Right forelimb (tissue), 1 donor: Measurements from ENCODE around the gene RASSF3.

Experiments used
- DNase-seq: peaks from one replicate; pipeline ENCODE4 v3.0.0-alpha.2; 2018

The RASSF3 gene

DNA sequence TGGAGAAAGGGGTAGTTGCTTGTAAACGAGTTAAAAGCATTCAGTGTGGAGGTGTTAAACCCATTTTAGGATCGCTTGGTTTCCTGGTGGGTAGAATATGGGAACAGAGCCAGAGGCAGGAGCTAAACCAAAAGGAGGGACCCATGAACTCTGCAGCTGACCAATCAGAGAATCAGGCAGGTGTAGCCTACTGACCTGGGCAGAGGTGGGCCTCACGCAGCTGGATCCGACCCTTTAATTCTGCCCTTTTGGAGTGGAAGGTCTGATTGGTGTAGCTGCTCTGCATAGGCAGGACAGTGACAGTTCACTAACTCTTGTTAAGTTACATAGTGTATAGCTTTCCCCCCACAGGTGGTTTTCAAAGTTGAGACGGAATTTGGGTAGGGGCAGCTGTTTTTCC lies 85.3 kb downstream of the RASSF3 start:
- DNase-seq, result no peak

DNA sequence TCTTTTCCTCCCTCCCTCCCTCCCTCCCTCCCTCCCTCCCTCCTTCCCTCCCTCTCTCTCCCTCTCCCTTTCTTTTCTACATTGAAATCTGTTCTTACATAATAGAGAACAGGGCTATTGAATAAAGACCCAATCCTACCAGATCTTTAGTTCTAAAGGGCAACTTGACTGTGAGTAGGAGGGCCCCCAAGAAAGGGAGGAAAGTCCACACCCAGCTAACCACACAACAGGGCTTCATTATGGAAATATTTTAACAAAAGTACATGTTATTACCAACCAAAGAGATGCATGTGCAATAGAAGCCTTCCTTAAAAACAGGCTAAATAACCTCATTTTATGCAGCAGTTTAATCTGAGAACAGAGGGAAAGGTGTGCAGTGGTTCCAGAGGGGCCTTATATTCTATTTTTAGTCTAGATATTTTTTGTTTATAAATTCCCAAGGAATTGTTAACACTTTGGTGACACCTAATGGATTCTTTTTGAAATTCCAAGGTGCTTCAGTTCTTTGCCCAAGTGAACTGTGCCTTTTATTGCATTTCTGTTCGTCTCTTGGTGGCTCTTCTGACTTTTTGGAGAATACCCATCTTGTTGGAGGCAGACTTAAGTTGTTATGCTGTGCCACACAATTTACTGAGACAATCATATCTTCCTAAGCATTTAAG lies 85.9 kb downstream of the RASSF3 start:
- no peak for DNase-seq

DNA sequence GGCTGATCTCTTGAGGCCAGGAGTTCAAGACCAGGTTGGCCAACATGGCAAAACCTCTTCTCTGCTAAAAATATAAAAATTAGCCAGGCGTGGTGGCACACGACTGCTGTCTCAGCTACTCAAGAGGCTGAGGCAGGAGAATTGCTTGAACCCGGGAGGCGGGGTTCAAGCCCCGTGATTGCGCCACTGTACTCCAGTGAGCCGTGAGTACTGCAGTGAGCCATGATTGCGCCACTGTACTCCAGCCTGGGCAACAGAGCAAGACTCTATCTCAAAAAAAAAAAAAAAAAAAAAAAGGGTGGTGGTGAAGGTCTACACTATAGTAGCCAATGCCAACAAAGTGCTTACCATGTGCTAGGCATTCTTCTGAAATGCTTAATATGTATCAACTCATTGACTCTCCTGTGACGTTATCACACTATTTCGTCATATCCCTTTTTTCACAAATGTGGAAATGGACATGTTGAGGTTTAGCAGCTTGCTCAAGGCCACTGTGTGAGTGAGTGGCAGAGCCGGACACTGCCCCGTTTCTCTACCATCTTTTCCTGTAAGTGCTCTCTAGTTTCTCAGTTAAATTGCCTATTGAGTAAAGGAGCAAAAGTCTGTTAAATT lies 89.3 kb downstream of the RASSF3 start:
- no peak for DNase-seq

DNA sequence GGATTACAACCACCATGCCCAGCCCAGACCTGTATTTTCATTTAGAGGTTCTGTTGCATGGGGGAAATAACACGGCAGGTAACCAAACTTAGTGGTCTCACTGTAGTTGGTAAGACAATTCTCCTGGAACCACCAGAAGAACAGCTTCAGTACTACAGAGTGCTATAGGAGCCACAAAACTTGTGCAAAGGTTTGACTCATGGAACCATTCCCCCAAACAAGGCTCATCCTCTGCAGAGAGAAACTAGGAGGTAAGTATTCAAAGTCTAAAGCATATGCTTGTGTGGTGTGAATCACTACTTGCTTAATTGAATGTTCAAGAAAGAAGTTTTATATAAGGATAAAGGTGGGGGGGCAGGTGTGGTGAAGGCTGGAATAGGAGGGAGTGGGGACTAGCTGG lies 90.2 kb downstream of the RASSF3 start:
- no peak for DNase-seq

- no peak for DNase-seq
Observed at GRCh38 chr12:64701283-64701682, 91.0 kb downstream of the RASSF3 start.

DNA sequence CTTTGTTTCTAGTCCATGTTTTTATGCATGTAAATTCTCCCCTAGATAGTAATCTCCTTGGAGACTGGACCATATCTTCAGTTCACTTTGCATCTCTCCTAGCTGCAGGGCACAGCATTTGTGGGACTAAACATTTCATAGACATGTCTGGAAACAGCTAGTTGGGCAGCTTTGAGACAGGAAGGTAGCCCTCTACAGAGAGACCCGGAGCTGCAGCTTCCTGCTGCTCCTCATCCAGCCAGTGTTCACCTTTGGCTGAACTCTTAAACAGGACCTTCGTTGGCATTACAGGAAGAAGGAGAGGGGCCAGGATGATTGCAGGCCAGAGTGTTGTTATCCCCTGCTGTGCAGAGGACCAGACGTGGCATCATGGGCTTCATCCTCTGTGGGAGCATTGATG lies 96.0 kb downstream of the RASSF3 start:
- DNase-seq, result no peak

GRCh38 chr12:64706857-64707256 lies 96.6 kb downstream of the RASSF3 start:
- DNase-seq, result peak; percentile 82

- DNase-seq, result no peak
Observed at GRCh38 chr12:64707362-64707761, 97.1 kb downstream of the RASSF3 start.

DNA sequence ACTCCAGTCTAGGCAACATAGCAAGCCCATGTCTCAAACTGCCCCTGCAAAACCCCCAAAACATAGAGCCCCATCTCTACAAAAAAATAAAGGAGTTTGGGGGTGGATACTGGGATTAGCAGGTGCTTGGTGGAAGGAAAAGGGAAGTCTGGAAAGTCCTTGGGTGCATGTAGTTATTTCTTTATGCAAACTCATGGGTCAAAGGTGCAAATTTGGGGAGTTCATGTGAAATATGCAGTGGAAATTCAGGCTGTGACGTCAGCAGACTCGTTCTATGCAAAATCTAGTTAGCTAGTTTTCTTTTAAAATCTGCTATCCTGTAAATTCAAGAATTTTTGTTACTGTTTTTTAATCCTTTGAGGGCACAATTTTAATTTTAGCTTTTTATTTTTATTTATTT lies 97.6 kb downstream of the RASSF3 start:
- no peak for DNase-seq

GRCh38 chr12:64709429-64709828 lies 99.1 kb downstream of the RASSF3 start:
- no peak for DNase-seq

- DNase-seq, result no peak
Observed at GRCh38 chr12:64713376-64713775, 103.1 kb downstream of the RASSF3 start.

DNA sequence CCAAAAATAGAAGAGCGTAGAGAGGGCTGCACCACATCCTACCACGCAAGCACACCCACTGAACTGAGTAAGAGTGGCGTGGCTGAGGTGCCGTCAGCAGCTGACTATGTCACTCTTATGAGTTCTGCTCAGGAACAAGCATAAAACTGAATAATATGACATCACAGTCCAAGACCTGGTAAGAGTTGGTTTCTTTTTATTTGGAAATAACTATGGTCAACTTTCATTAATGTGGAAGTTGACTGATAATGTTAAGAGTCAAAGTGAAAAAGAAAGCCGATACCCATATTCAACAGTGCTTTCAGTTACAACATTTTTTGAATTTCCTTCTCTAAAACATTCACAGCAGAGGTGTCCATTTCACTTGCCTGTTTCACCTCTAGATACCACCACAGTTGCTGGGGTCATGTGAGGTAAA lies 104.3 kb downstream of the RASSF3 start:
- DNase-seq, result no peak

DNA sequence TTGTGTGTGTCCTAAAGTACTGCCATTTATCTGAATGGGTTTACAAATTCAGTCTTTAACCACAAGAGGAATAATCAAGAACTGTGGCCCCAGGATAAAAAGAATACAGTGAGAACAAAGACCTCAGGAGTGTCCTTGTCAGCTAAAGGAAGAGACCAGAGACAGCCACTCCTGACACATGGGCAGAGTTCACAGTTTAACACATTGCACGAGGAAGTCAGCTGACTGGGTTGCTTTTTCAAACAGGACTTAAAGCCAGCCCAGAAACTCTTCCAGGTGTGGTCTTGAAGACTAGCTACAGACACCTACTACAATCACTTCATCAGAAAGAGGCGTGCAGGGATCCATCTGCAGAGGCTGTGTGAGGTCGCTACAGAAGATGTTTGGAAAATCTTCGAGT lies 106.1 kb downstream of the RASSF3 start:
- DNase-seq, result no peak

DNA sequence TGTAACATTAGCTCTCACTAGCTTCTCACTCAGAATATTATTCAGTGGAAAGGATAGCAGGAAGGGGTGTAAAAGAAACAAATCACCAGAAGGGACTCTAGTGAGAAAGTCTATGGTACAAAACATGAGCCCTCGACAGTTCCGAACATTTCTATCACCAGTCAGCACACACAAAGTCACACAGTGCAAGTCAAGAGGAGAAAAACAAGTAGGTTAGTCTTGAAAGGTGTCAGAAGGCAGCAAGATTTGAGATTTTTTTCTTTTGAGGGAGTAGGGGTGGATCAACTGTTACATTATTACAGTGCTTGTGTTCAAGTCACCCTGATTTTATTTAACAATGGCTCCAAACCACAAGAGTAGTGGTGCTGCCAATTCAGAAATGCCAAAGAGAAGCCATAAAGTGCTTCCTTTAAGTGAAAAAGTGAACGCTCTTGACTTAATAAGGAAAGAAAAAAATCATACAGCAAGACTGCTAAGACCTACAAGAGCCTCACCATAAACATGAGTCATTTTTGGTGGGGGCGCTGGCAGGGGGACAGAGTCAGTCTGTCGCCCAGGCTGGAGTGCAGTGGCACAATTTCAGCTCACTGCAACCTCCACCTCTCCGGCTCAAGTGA lies 106.7 kb downstream of the RASSF3 start:
- no peak for DNase-seq

DNA sequence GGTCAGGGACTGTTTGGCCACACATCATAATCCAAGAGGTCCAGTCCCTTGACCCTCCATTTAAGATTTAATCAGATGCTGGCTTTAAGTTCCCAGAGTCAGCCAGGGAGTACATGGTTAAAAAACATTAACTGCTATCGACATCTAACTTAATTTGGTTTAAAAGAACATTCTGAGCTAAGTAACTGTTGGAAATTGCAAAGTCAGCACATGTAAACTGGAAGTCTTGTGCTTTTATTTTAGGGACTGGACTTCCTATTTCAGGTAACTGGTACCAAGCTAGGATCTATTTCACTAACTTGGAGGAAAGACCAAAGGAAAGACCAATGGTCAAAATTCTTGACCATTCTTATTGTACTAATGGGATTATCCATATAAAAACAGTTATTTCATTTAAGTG lies 108.4 kb downstream of the RASSF3 start:
- no peak for DNase-seq

GRCh38 chr12:64720884-64721283 lies 110.6 kb downstream of the RASSF3 start:
- no peak for DNase-seq

DNA sequence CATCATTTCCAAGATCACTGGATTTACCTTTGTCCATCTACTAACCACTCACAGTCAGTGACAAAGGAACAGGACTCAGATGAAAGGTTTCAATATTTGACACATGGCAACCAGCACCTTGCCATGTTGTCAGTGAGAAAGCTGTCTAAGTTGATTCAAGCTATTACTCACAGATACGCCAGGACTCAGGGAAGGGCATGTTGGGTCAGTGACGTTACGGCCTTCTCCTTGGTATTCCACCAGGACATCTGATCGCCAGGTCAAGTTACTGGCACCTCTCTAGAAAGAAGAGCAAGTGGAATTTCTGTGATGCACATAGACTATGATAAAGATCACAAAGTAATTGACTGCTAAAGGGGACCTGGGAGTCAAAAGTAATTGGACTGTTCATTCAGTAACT lies 112.5 kb downstream of the RASSF3 start:
- DNase-seq, result no peak

DNA sequence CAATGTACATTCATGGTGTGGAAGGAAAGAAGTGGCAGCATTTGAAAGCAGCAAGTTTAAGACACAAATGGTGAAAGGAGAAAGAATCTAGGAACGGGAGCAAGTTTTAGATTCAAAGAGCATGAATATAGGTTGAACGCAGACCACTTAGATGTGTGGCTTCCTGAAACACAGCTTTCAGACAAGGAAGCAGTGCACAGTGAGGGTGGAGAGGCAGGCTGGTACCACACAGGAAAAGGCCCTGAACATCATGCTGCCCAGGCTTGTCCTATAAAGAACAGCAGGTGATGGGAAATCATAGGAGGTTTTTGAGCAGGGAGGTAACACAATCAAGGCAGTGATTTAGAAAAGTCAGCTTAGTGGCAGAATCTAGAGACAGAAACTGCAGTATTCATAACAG lies 113.3 kb downstream of the RASSF3 start:
- DNase-seq, result no peak

DNA sequence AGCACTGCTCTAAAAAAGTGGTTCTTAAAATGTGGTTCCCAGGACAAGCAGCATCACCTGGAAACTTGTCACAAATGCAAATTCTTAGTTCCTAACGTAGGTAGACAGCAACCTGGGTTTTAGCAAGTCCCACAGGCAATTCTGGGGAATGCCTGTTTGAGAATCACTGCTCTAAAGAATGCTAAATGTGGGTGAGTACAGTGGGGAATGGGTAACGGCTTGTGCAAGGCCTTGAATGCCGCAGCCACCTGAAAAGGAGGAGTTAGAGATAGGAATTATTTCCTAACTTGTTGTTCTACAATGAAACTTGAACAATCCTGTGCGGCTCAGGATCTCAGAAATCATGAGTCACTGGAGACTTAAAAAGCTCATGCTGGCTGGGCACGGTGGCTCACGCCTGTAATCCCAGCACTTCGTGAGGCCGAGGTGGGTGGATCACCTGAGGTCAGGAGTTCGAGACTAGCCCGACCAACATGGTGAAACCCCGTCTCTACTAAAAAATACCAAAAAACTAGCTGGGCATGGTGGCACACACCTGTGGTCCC lies 114.0 kb downstream of the RASSF3 start:
- DNase-seq, result no peak

DNA sequence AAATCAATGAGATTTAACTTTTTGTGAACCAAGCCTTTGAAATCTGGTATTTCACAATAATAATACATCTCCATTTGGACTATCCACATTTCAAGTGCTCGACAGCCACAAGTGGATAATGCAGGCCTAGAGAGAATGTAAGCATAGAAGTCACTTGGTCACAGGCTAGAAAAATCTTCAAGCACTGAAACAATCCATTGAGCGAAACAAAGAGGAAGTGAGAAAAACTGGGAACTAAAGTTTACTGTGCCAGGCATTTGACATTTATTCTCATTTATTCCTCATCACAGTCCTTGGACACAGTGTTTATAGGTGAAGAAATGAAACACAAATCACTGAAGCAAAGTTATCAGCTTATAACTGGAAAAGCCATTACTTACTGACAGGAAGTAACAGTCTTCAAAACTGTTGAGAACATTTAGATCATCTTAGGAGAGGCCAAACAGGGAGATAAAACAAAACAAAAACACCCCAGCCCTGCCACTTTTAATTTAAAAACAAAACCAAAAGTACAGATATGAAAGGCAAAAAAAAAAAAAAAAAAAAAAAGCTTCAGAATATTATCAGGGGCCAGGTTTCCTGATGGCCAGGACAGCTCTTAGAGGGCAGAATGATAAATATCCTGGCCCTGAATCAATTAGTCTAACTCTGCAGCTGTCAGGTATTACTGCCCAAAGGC lies 119.8 kb downstream of the RASSF3 start:
- DNase-seq, result no peak

GRCh38 chr12:64730588-64730969 lies 120.3 kb downstream of the RASSF3 start:
- no peak for DNase-seq

DNA sequence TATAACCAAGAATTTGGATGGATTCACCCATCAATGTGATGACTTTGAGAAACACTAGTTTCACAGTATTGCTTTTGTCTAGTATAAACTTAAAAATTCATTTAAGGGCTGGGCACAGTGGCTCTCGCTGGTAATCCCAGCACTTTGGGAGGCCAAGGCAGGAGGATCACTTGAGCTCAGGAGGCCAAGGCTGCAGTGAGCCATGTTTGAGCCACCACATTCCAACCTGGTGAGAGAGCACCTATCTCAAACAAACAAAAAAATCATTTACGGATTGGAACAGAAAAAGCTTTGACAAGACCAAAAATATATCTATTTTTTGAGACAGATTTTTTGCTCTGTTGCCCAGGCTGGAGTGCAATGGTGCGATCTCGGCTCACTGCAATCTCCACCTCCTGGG lies 121.4 kb downstream of the RASSF3 start:
- DNase-seq, result no peak

DNA sequence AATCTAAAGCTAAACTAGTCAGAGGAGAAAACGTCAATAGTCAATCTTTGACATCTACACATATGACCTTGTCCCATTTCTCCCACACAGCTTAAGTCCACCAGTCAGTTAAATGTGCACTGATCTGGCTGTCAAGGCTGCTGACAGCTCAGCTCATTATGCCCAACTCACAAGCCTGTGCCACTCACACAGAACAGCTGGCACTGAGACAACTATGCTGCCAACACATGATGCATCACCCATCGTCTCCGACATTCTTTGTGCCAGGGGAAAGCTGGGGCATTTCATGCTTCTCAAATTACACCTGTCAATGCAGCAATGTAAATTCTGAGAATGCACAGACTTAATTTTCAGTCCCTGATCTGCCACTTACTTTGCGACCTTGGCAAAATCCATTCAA lies 123.6 kb downstream of the RASSF3 start:
- no peak for DNase-seq

DNA sequence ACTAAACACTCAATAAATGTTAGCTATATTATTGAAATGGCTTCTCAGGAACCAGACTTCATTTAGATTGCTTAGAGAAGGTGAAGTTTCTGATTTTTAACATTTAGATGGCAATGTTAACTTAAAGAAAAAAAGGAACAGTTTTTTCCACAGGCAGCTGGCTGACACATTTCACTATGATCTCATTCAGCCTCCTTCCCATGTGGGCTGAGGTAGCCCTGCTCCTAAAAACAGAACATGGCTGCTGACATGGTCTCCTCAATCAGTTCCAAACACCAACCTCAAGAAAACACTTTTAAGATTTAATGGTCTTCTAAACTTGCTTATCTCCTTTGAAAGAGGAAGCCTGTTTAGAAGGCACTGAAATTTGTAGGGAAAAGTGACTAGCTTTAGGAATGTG lies 125.1 kb downstream of the RASSF3 start:
- DNase-seq, result no peak
